SK-MEL-5 (cell line): ENCODE measurements around the gene MELTF. TPM values are rescaled to one million over a fixed set of nuclear protein-coding genes. Genes with fewer than 3 reads are reported as not detected.
A peak's percentile ranks its signal among the peaks of the same experiment; 100 is the strongest.

Experiments
- DNase-seq: peaks from one replicate; pipeline ENCODE4 v3.0.0-alpha.2; 2016; ENCODE audit warnings: low read depth, low spot score
- in situ Hi-C: cut with HindIII; loops from 2 replicates; pipeline ENCODE4 v1.10.0; 2016; ENCODE audit warnings: low sequenced_read_pairs, high pct_unique_total_duplicates, low pct_unique_long_range_greater_than_20kb
- total RNA-seq: library from RNA; depleted of rRNA; stranded (reverse); fragments of >200 nt; shearing (Covaris generic); gene quantifications from 2 replicates; pipeline ENCODE4 v1.2.3, GENCODE V29; 2014

Gene MELTF
- total RNA-seq, 1 experiment from 2014 or later = 210 TPM

DNA sequence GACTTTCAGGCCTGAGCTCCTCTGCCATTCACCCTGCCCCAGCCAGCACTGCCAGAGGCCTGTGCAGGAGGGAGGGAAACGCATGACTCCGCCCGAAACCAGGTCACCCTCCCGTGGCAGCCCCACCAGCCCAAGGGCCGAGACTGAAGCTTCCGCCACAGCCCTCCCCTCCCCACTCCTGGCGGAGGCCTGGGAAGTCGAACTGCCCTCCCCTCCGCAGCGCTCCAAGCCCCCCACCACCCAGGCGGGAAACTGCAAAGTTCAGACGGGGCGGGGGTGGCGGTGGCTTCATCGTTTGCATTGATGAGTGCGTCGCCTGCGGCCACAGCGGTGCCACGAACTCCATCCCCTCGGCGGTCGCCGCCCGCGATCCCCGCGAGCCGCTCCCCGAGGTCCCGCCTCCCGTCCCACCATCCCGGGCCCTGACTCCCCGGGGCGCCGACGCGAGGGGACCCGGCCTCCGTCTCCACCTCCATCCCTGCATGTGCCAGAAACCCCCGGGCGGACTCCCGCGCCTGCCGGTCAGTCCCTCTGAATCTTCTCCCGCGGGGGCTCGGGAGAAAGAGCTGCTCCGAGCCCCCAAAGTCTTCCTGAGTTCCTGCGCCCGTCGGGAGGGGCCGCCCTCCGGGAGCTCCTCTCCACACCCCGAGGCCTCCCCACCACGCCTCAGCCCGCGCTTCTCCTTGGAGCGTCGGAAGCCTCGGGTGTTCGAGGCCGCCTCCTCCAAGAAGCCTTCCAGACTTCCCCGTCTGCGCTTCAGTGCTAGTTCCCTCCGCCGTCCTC is 698 bp downstream of the MELTF start:
- in situ Hi-C loops = no loop called here
- DNase-seq = peak; percentile 42

DNA sequence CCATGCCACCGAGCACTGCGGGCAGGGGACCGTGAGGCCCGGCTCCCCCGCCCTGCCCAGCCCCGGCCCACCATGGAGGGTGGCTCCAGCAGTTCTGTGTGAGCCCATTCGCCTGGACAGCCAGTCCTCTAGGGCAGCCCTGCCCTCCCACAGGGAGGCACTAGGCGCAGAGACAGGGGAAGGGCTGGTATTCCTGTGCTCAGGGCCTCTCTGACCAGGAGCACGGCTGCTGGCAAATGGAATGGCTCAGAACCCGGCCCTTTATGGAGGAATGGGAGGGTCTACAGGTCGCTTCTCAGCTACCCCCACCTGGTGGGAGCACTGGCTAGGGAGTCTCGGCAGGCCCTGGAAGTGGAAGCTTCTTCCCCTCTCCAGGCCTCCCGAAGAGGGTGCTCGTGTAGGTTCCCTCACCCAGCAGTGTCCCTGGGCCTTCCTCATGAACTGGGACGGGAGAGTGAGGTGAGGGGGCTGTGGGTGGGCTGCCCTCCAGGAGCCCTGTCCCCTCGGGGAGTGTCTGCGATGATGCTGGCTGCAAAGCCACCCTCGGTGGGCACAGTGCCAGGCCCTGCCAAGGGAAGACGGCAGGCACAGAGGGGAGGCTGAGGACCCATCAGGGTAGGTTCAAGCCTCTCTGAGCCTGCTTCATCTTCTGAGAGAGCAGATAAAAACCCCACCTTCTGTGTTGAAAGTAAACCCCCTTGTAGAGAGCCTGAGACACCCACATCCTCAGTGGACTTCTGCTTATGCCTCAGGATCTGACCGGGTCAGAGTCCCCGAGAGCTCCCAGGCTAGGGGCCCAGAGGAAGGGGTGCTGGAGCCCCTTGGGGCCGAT is 1.5 kb downstream of the MELTF start:
- in situ Hi-C loops = no loop called here

DNA sequence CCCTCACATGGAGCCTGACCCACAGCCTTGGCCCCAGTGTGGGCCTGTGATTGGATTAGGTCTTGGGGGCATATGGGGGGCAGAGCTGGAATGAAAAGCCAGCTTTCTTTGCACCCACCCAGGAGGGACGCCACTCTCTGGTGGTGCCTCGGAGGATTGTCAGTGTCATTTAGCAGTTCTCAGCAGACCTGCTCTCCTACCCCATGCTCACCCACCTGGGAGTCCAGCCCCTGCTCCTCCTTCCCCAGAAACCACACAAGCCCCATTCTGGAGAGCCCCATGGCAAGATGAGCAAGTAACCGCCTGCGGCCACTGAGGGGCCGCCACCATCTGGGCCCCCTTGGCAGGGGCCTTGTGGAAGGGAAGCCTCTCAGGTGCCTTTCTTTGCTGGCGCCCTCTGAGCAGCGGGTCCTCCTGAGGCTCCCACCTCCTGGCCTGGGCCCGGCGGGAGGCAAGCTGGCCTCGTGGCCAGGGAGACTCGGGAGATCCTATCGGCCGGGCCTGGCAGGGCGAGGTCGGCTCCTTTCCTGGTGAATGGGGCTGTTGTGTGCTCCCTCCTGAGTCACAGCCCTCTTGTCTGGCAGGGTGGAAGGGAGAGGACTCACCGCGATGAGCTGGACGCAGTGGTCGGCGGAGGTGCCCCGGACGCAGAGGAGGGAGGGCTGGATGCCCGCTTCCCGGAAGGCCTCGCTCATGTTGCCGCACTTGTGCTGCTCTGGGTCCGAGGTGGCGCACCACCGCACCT is 2.3 kb downstream of the MELTF start:
- DNase-seq = peak; percentile 76
- in situ Hi-C loops = no loop called here

More for the DNA sequence above, 1.5 kb downstream of the MELTF start:
- peak; percentile 22 for DNase-seq

DNA sequence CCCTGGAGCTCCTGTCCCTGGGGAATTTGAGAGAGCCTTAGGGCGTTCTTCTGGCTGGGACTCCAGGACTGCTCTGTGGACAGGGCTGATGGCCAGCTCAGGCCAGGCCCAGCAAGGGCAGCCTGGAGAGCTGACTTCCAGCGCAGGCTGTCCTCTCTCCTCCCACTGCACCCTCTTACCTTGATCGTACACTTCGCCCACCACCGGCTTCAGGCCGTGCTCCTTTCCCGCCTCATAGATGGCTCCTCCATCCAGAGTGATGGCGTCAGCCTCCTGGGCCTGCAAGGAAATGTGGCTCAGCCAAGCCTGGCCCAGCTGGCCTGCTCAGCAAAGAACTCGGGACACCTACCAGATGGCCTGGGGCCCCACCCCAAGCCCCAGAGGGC is 3.1 kb downstream of the MELTF start:
- in situ Hi-C loops = no loop called here
- DNase-seq = no peak

GRCh38 chr3:197025736-197026480 is 3.7 kb downstream of the MELTF start:
- no peak for DNase-seq
- in situ Hi-C loops = no loop called here

- in situ Hi-C loops = no loop called here
- no peak for DNase-seq
These were observed 4.5 kb downstream of the MELTF start for GRCh38 chr3:197024881-197025735.

DNA sequence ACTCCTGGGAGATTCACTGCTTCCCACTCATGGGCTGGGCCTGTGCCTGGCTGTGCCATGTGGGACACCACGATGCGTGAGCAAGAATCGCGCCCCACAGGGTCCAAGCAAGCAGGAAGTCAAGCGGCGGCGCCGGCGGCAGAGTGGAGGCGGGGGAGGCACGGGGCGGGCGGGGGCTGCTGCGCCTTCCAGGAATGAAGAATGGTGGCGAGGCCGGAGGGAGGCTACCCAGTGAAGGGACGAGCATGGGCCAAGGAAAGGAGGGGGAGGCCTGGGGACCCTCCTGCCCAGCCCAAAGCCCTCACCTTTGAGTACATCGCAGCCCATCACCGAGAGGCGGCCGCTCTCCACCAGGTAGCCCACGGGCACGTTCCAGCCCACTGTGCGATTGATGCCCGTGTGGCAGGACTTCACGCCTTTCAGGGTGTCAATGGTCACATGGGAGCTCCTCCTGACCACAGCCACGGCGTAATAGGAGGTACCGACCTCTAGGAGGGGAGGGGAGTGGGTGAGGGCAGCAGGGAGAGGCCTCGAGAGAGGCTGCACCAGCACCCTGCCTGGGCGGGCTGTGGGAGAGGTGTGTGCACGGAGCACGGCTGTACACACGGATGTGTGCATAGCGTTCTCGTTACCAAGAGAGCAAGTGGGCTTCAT is 5.5 kb downstream of the MELTF start:
- in situ Hi-C loops = no loop called here
- DNase-seq = no peak

GRCh38 chr3:197023241-197023997 is 6.2 kb downstream of the MELTF start:
- no peak for DNase-seq
- in situ Hi-C loops = no loop called here

- in situ Hi-C loops = no loop called here
- no peak for DNase-seq
These were observed 7.0 kb downstream of the MELTF start for GRCh38 chr3:197022405-197023231.

- in situ Hi-C loops = no loop called here
- DNase-seq = peak; percentile 11
These were observed 7.8 kb downstream of the MELTF start for GRCh38 chr3:197021729-197022404.

DNA sequence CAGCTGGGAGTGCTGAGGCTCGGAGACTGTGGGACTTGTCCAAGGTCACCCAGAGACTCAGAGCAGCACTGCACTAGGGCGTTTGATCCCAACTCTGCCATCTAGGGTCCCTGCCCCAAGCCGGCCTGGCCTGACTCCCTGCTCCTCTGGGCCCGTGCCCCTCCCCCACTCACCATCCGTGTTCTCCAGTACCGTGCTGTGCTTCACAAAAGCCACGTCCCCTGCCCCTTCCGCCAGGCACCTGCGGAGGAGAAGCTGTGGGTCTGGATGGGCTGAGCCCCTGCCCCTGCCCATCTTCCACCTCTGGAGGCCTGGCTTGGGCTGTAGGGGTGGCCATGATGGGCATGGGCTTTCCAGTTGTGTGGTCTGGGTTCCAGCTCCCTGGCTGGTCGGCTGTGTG is 8.4 kb downstream of the MELTF start:
- in situ Hi-C loops = no loop called here

DNA sequence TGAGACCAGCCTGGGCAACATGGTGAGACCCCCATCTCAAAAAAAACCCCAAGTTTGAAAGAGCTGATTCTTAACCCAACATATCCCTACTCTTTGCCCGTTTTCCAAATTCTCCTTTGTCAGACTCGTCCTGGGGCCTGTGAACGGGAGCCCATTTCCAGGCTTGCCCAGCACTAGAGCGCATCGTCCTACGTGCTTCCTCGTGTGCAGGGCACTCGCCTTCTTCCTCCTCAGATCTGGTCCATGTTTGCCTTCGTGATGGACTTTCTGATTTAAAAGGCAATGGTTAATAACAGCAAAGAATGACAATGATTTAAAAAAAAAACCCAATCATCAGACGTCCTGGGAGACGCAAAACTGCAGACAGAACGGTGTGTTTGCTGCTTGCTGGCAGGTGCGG is 10.1 kb downstream of the MELTF start:
- no peak for DNase-seq
- in situ Hi-C loops = no loop called here

More for the DNA sequence above, 8.4 kb downstream of the MELTF start:
- peak; percentile 8 for DNase-seq

DNA sequence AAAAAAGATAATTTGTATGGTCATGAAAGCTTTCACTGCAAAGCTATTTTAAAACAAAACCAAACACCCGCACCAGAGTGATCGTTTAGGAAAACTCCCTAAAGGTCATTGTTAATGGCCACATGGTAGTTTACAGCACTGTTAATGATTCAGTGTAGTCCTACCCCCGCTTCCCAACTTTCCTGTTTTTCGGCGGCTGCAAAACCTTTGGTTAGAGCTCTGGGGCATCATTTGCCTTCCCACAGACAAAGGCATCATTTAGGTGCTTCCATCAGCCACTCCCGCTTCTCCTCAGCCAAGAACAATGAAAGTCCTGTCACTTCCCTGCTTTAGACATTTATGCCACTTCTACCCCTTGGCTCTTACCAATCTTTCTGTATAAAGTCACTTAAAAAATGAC is 10.6 kb downstream of the MELTF start:
- peak; percentile 97 for DNase-seq
- in situ Hi-C loops = no loop called here

GRCh38 chr3:197017003-197017402 is 12.6 kb downstream of the MELTF start:
- in situ Hi-C loops = no loop called here
- no peak for DNase-seq
